SKM-1 (cell line): ENCODE measurements around the gene MCF2L.
"Not testable (repeated sequence)": the region's sequence is repeated elsewhere in the genome, so short reads cannot be mapped to it uniquely, and the experiment has no call there.

Source experiments
- DNase-seq: peaks from one replicate; lab custom pipeline; 2025; ENCODE audit not compliant: unreplicated experiment; lab: John Stamatoyannopoulos, UW

The MCF2L gene, protein sequence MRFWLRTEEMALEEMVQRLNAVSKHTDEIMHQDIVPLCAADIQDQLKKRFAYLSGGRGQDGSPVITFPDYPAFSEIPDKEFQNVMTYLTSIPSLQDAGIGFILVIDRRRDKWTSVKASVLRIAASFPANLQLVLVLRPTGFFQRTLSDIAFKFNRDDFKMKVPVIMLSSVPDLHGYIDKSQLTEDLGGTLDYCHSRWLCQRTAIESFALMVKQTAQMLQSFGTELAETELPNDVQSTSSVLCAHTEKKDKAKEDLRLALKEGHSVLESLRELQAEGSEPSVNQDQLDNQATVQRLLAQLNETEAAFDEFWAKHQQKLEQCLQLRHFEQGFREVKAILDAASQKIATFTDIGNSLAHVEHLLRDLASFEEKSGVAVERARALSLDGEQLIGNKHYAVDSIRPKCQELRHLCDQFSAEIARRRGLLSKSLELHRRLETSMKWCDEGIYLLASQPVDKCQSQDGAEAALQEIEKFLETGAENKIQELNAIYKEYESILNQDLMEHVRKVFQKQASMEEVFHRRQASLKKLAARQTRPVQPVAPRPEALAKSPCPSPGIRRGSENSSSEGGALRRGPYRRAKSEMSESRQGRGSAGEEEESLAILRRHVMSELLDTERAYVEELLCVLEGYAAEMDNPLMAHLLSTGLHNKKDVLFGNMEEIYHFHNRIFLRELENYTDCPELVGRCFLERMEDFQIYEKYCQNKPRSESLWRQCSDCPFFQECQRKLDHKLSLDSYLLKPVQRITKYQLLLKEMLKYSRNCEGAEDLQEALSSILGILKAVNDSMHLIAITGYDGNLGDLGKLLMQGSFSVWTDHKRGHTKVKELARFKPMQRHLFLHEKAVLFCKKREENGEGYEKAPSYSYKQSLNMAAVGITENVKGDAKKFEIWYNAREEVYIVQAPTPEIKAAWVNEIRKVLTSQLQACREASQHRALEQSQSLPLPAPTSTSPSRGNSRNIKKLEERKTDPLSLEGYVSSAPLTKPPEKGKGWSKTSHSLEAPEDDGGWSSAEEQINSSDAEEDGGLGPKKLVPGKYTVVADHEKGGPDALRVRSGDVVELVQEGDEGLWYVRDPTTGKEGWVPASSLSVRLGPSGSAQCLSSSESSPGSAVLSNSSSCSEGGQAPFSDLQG

DNA sequence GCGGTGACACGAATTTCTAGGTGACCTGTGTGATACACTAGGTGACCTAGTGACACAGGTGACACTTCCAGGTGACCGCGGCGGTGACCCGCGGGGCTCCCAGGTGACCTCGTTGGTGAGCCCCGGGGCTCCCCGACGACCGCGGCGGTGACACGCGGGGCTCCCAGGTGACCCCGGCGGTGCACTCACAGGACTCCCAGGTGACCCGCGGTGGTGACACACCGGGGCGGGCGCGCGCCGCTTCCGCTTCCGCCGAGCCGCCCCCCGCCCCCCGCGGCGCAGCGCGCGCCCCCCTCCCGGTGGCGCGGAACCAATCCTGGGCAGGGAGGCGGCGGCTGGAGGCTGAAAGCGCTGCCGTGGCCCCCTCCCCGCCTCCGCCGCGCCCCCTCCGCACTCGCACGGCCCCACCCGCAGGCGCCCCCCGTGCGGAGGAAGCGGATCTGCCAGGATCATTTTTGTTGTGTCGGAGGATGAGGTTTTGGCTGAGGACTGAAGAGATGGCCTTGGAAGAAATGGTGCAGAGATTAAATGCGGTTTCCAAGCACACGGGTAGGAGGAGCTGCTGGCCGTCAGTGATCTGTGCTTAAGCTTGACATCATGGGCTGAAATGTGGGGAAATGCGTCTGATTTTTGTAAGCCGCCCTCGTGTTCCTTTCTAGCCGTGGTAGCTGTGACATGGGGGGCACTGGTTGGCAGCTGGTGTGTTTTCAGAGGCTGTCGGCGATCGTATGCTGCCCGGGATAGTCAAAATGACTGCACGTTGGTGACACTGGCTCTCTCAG is at the start of gene MCF2L:
Gene MCF2L, plus strand, starts transcription at position 305 of the 782 bp plus-strand sequence. Its CDS starts 166 bp downstream, at position 471.
- DNase-seq, result no peak

DNA sequence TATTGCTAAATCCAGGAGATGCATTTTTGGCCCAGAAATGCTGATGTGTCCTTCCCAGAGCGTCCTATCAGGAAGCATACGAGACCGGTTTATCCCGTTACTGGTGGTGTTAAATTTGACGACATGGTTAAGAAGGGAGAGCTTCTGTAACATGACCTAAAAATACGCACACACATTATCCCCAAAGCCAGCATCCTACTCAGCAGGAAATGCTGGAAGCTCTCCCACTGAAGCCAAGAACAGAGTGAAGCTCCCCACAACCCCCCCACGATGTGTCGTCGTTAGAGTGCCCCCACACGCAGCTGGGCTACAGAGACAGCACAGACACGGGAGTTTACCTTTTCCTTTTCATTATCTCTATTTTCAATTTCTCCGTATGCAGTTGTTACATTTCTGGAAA is 45.1 kb upstream of the MCF2L start:
- no peak for DNase-seq

DNA sequence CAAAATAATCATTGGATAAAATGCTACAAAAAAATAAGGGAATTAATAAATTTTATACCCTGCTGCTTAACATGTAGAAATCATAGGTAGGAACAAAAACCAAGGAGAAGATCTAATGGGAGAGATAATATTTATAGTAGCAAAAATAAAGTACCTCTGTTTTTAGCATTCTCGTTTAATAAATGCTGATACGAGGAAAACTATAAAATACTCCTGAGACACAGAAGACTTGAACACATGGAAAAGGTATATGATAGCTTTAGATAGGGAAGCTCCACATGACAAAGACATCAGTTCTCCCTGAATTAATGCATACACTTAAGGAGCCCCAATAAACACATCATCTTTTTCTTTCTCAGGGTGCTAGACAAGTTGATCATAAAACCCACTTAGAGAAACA is 44.6 kb upstream of the MCF2L start:
- DNase-seq, result no peak

DNA sequence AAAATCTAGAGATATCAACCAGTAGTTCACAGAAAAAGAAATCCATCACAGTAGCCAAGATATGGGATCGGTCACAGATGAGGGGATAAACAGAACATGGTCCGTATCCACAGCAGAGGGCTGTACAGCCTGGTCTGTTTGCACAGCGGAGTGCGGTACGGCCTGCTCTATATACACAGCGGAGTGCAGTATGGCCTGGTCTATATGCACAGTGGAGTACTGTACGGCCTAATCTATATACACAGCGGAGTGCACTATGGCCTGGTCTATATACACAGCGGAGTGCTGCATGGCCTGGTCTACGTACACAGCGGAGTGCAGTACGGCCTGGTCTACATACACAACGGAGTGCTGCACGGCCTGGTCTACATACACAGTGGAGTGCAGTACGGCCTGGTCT is 43.0 kb upstream of the MCF2L start:
- DNase-seq, result no peak

DNA sequence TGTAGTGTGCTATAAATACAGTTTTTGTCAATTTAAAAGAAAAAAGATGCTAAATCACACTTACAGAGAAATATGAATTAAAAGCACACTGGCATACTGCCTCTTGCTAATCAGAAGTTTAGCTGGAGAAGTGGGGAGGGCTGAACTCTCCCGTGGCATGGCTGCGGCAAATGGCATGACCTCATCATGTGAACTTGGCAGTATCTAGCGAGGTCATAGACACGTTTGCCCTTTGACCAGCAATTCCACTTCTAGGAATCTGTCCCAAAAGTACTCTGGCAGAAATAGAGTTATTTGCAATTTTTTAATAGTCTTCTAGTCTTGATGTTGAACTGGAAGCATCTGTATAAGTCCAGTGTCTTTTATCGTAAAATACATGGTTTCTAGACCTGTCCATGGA is 42.0 kb upstream of the MCF2L start:
- DNase-seq, result no peak

DNA sequence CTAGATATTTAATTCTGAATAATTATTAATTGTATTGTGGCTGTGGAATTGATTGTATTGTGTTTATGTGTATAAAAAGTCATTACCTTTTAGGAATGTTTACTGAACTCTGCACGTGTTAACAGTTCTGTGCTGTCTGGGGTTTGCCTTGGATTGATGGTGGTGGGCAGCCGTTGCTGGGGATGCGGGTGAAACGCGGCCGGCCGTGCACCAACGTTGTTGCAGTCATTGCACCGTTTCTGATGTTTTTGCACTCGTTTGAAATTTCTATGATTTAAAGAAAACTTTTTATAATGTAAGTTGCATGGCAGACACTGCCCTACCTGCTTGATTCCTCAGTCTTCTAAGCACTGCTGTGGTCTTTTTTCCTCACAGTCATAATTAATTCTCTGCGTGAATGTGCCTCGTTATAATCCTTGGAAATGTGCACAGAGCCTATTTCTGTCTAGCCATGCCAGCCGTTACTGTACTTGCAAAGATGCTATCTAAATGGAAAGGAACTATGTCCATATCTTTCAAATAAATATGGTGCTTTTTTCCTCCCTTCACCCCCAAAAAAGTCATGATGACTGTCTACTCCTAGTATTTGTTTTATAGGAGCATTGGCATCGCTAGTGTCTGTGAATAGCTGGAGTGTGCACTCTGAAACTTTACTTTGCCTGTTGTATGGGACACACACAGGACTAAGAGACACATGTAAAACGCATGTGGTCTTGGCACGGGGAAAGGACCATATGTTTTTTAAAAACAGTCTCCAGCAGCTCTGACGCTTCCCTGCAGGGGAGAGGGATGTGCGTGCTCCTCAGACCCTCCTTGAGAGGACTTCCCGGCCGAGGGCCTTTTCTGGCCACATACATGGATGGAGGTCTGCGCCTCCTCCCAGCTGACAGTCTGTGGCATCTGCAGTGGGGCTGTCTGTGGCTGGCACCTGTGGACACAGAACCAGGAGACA is 40.7 kb upstream of the MCF2L start:
- DNase-seq, result no peak

DNA sequence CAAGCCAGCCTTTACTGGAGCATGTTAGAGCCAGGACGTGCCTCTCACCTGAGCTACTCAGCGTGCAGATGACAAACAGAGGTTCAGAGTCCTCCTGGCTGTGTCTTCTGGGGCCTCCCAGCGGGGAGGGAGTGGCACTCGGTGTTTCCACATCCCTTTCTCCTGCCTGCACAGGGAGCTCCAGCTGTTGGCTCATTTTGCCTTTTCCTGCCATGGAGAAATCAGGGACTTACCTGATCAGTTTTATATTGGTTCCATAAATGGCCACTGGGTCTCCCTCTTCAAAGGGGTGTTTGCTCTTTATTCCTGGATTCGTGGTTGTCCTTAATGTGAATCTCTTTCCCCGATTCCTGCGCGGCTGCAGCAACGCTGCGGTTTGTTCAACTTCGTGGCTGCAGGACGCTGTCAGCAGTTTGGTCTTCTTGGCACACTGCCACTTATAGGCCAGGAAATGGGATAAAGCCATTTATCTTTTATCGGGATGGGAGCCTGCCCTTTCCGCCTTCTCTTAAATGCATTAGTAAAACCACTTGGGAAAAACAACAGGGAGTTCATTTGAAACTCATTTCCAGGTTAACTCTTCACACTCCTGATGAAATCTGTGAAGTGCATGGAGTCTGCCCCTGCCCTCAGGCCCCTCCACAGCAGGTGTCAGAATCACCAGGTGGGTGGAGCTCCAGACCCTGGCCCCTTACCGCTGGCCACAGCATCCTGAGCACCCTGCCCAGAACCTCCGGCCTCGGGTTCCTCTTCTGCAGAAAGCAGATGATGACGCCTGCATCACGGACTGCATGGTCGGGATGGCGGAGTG is 39.8 kb upstream of the MCF2L start:
- DNase-seq, result no peak

DNA sequence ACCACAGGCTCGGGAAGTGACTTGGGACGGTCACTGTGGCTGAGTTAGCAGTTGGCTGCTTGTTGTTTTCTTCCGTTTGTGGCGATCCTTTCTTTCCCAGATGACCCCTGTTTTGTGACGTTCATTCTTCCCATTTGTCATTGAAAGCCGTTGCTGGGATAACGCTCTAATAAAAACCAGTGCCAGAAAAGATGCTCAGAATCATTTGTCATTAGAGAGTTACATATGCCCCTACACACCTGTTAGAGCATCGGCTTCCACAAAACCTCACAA is 39.3 kb upstream of the MCF2L start:
- DNase-seq, result no peak

DNA sequence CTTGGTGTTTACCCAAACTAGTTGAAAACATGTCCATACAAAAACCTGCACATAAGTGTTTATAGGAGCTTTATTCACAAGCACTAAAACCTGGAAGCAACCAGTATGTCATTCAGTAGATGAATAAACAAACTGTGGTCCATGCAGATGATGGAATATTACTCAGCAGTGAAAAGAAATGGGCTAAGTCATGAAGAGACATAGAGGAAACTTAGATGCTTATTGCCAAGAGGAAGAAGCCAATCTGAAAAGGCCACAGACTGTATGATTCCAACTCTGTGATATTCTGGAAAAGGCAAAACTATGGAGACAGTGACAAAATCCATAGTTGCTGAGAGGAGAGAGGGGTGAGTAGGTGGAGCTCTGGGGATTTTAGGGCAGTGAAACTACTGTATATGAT is 38.8 kb upstream of the MCF2L start:
- DNase-seq, result no peak

DNA sequence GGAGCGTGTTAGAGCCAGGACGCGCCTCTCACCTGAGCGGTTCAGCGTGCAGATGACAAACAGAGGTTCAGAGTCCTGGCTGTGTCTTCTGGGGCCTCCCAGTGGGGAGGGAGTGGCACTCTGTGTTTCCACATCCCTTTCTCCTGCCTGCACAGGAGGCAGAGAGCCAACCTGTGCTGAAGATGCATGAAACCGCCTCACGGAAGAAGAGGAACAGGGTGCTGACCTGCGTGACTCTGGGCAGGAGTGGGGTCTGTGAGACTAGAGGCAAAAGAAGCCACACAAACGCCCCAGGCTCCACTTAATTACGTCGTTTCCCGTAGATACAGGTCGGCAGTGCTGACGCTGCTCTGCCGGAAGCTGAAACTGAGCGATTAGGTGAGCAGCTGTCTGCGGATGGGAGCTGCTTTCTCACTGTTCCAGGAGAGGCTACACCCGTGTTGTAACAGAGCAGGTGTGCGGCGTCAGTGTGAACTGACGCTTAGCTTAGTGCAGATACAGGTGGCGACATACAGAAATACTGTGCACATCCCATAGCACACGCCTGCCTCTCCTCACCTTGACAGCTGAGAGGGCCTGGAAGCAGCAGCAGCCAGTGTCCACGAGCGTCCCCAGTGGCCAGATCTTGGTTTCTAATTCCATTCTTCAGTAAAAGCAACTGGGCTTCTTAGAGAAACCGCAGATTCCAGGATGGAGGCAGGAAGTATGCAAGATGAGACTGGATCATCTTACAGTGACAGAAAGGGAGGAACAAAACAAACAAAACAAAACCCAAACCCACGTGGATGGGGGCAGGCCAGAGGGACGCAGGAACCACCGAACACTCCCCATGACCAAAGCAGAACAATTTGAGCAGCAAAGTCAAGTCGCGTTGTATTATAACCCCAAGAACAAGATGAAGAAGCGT is 37.7 kb upstream of the MCF2L start:
- DNase-seq, result no peak

DNA sequence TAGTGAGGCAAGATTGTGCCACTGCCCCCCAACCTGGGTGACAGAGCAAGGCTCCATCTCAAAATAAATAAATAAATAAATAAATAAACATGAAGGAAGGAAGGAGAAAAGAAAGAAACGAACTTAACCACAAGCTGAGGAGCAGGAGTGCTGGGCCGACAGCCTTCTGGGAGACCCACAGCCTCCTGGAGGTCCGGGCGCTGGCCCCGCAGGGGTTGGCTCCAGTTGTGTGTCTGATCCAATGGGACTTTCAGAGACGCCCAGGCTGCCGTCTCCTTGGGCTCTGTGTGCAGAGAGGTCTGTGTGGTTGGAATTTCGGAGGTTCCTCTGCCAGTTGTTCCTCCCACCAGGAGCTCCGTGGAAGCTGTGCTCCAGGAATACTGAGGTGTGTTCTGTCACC is 36.0 kb upstream of the MCF2L start:
- DNase-seq, result no peak

DNA sequence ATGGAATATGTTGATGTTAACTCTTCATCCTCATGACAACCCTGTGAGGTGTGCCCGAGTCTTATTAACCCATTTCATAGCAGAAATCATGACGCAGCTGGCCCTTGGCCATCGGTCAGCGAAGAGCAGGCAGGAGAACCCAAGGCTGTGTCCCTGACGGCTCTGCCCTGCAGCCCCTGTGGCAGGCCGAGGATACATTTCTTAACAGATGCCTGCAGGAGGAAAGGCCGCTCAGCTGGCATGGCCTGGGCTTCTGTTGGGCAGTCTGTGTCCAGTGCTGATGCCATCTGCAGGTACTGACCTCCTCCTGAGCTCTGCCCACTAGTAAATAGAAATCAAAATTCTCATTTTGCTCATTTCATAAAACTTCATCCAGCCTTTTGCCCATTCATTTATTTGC is 35.4 kb upstream of the MCF2L start:
- DNase-seq, result no peak

DNA sequence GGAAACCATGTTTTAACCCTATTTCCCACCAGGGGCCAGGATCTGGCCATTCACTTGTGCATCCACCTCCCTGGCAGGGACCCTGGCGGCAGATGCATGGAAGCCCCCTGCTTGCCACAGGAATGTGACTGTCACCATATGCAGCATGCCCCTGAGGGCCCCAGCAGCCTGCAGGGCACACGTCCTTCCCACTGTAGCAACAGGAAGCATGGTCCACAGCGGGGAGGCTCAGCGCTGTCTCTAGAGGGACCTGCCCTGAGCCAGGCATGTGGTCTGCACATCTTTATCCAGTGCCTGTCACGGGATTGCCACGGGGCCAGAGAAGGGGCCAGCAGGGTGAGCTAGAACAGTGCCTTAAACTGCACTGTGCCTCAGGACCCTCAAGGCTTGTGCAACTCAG is 34.9 kb upstream of the MCF2L start:
- DNase-seq, result no peak

DNA sequence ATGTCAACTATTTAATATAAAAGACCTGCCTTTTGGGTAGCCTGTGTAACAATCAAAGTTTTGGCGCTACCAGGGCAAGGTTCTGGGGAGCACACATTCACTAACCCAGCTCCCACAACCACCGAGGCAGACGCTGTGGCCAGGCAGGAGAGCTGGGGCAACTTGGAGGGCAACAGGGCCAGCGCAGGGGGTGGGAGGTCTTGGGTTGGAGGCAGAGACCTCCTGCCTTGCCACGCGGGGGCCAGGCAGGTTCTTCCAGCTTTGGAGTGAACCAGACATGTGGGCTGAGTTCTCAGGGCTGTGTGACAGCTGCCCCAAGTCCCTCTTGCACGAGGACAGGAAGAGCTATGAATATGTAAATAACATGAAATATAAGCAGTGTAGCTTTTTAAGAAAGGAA is 30.3 kb upstream of the MCF2L start:
- DNase-seq, result no peak

DNA sequence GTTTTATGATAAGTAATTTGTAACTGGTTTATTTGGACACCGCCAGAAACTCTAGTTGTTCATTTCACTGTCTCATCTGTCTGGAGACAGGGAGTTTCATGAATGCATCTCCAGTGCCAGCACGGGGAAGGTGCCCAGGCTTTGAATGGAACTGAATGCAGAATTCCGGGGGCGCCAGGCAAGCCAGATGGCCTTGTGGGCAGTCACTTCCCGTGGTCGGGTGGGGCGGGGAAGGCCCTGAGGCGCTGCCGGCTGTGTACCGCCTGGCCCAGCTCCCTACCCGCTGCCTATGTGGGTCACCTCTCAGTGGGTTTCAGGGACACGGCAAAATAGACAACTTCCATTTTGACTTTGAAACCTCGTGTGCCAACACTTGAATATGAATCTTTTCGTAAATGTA is 28.8 kb upstream of the MCF2L start:
- no peak for DNase-seq

DNA sequence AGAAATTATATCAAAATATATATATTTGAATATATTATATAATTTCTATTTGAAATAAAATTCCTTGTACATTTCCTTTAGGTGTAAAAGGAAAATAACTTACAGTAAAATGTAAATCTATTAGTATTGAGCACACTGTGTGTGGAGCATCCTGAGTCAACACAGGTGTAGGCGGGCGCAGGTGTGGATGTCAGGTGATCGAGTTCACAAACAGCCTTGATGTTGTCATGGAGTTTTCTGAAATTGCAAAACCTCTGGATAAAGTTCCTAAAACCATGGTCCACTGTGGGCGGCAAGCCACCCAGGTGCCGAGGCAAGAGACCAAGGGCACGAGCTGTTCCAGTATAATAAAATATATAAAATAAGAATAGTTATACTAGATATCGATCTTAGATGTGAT is 27.7 kb upstream of the MCF2L start:
- no peak for DNase-seq

DNA sequence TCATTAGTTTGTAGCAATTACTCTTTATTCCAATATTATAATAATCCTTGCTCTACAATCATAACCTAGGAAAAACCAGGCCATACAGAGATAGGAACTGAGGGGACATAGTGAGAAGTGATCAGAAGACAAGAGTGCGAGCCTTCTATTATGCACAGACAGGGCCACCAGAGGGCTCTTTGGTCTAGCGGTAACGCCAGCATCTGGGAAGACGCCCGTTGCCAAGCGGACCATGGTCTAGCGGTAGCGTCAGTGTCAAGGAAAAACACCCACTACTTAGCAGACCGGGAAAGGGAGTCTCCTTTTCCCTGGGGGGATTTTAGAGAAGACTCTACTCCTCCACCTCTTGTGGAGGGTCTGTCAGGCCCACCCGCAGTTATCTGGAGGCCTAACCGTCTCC is 27.2 kb upstream of the MCF2L start:
- DNase-seq, result not testable (repeated sequence)

DNA sequence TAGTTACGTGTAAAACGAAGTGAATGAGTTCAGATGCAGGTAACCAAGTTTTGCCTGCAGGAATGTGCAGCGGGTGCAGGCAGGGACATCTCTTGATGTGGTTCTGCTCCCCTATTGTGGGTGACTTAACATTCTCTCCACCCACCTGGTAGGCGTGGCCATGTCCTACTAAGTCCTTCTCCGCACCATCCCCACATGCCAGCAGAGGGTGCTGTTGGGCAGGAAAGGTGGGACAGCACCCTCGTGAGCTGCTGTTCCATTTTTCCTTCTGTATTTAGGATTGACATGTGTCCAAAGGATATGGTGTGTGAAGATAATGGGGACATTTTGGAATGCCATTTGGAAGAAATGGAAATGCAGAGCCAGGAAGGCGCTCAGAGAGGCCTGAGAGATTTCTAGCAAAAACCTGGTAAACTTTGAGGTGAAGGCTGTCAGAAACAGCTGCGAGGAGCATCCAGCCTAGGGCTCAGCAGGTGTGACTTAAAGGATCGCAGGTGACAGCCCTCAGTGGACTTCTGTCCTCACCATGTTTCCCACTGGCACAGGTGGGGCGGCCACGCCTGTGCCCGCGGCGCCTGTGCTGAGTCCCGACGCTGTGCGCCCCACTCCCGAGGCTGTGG is 26.2 kb upstream of the MCF2L start:
- peak; percentile 72 for DNase-seq
